Uterus (tissue), 4 donors: ENCODE data around the gene CKAP5. TPM values are rescaled to one million over a fixed set of nuclear protein-coding genes. Genes with fewer than 3 reads are reported as not detected.
"Not testable (repeated sequence)": the region's sequence is repeated elsewhere in the genome, so short reads cannot be mapped to it uniquely, and the experiment has no call there.

ENCODE experiments used
- DNase-seq, 2 donors: peaks; one replicate each; pipeline ENCODE4 v3.0.0-alpha.2; 2019 to 2020
- H3K27ac ChIP-seq, 2 donors: fragments of 200-600 bp; sonication (generic); 1 replicate in 1 of 2; 2 replicates in 1 of 2; pipeline ENCODE4 v1.5.1; 2016 to 2018
- H3K27me3 ChIP-seq, 2 donors: fragments of 200-600 bp; sonication (generic); one replicate each; pipeline ENCODE4 v1.5.1; 2018 to 2019; ENCODE audit warnings: control low read depth in 1 of 2
- H3K36me3 ChIP-seq, 2 donors: fragments of 200-600 bp; sonication (generic); one replicate each; pipeline ENCODE4 v1.5.1; 2019; ENCODE audit warnings: control low read depth in 1 of 2
- H3K4me1 ChIP-seq, 2 donors: fragments of 200-600 bp; sonication (generic); one replicate each; pipeline ENCODE4 v1.5.1; 2018 to 2019; ENCODE audit warnings: control low read depth in 1 of 2
- H3K4me3 ChIP-seq, 2 donors: fragments of 200-600 bp; sonication (generic); 1 replicate in 1 of 2; 2 replicates in 1 of 2; pipeline ENCODE4 v1.5.1; 2018 to 2019; ENCODE audit warnings: mild to moderate bottlenecking in 1 of 2
- H3K9me3 ChIP-seq, 2 donors: fragments of 200-600 bp; sonication (generic); one replicate each; pipeline ENCODE4 v1.5.1; 2019; ENCODE audit warnings: control low read depth in 1 of 2
- CTCF ChIP-seq, 4 experiments: fragments of 200-600 bp in 2 of 4; fragments of 450-650 bp in 2 of 4; sonication (generic) in 2 of 4; IDR thresholded peaks; one replicate each; pipeline ENCODE4 v1.5.1; 2016 to 2019; ENCODE audit warnings: antibody characterized with exemption in 4 of 4, mild to moderate bottlenecking in 2 of 4, moderate library complexity in 1 of 4
- POLR2A ChIP-seq, 2 donors: fragments of 450-650 bp; IDR thresholded peaks; one replicate each; pipeline ENCODE4 v1.6.1; 2016; ENCODE audit warnings: antibody characterized with exemption in 2 of 2, mild to moderate bottlenecking in 1 of 2, moderate library complexity in 1 of 2
- intact Hi-C: fragments of 100-400 bp; cut with DNase I; formaldehyde crosslinking; loops from one replicate; pipeline ENCODE4 v1.15.1; 2023; ENCODE audit warnings: low total_unique reads
- total RNA-seq, 4 donors: library from RNA; depleted of rRNA in 3 of 4; stranded (reverse); fragments of >200 nt in 3 of 4; gene quantifications; one replicate each; pipeline versions ENCODE4 v1.1.0 to v1.2.4, GENCODE V29; 2014 to 2023
- donor health status: DM: yes; HTN: yes; CAD: no.

The CKAP5 gene
- total RNA-seq, 4 donors from 2014 or later: 19.7 to 88.8 (median 44.2) TPM

GRCh38 chr11:46722566-46723358 lies 123.3 kb downstream of the CKAP5 start:
- no peak for TF ChIP-seq CTCF (IDR thresholded peaks at IDR 0.05)
- no peak overlapping the region for H3K27ac ChIP-seq

GRCh38 chr11:46721286-46721685 lies 124.8 kb downstream of the CKAP5 start:
- no peak for DNase-seq
- Histone ChIP-seq H3K36me3 (no peaks in the 10 kb centered on the region), H3K27me3 (no peaks in the 10 kb centered on the region), H3K27ac (no peak overlapping the region), H3K9me3 (no peaks in the 10 kb centered on the region), H3K4me1 (no peaks in the 10 kb centered on the region), H3K4me3 (no peak overlapping the region)
- TF ChIP-seq POLR2A (IDR thresholded peaks at IDR 0.05): no peak
- intact Hi-C loops: no loop called here

More at GRCh38 chr11:46722566-46723358, 123.3 kb downstream of the CKAP5 start:
- DNase-seq: no peak
- H3K27me3 ChIP-seq: no peaks in the 10 kb centered on the region
- no peak overlapping the region for H3K4me3 ChIP-seq
- H3K36me3 ChIP-seq: no peaks in the 10 kb centered on the region
- H3K9me3 ChIP-seq: no peaks in the 10 kb centered on the region
- H3K4me1 ChIP-seq: no peaks in the 10 kb centered on the region
- intact Hi-C loops: no loop called here

GRCh38 chr11:46719543-46720218 lies 126.4 kb downstream of the CKAP5 start:
- no peaks in the 10 kb centered on the region for H3K9me3 ChIP-seq
- H3K27ac ChIP-seq: no peak overlapping the region
- DNase-seq: no peak
- no peaks in the 10 kb centered on the region for H3K4me1 ChIP-seq
- no peaks in the 10 kb centered on the region for H3K27me3 ChIP-seq
- intact Hi-C loops: no loop called here
- no peaks in the 10 kb centered on the region for H3K36me3 ChIP-seq
- TF ChIP-seq POLR2A (IDR thresholded peaks at IDR 0.05): no peak
- TF ChIP-seq CTCF (IDR thresholded peaks at IDR 0.05): no peak
- H3K4me3 ChIP-seq: no peak overlapping the region

DNA sequence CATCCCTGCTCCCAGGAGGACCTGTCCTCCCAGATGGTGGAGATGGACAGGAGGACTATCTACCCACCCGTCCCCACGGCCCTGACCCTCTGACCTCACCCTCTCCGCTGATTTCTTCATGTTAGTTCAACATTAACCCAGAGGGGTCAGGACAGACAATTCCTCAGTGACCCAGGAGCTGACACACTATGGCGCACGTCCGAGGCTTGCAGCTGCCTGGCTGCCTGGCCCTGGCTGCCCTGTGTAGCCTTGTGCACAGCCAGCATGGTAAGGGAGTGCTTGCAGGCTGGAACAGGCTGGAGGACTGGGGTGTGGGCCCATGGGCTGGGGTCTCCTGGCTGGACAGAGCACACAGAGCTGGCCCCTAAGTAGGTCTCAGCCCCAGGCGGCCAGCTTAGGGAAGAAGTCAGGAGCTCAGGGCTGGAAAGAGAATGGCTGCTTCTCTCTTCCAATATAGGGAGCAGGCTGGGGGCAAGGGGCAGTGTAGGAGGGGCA lies 127.0 kb downstream of the CKAP5 start, which contains the start of gene F2:
TSS of gene F2 (plus strand) at position 166 of the 495 bp plus-strand sequence. CDS start at position 189, 23 bp downstream.
- no peaks in the 10 kb centered on the region for H3K27me3 ChIP-seq
- no peaks in the 10 kb centered on the region for H3K9me3 ChIP-seq
- H3K4me1 ChIP-seq: no peaks in the 10 kb centered on the region
- TF ChIP-seq POLR2A (IDR thresholded peaks at IDR 0.05): no peak
- no peak for TF ChIP-seq CTCF (IDR thresholded peaks at IDR 0.05)
- intact Hi-C loops: no loop called here
- no peaks in the 10 kb centered on the region for H3K36me3 ChIP-seq
- DNase-seq: no peak
- H3K4me3 ChIP-seq: no peak within 1 kb of the TSS
- no peak within 1 kb of the TSS for H3K27ac ChIP-seq

DNA sequence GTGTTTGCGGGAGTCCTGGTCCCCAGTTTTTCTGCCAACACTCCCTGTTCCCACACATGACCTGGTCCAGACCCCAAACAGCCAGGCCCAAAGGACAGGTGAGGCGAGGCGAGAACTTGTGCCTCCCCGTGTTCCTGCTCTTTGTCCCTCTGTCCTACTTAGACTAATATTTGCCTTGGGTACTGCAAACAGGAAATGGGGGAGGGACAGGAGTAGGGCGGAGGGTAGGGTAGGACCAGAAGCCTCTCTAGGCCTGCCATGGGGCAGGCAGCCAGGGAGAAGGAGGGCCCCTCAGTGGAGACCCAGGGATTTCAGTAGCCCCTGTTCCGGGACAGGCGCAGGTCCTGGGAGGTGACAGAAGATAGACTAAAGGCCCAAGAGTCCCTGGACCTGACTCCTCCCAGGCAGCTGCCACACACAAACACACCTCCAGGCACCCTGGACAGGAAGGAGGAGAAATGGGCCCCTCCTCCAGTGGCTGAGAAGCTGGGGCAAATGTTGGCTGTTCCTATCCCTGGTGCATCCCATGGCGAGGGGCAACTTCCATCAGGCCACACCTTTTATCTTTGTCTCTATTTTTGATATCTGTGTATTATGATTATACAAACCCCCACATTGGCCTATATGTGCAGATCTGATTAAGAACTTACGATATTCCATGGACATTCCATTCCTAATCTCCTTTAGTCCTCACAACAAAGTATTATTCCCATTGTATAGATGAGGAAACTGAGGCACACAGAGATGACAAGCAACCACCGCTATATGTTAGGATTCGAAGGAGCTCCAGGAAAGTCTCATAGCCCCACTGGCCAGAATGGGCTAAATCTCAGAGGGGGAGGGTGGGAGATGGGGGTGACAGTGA lies 127.7 kb downstream of the CKAP5 start:
- H3K27ac ChIP-seq: no peak overlapping the region
- no peaks in the 10 kb centered on the region for H3K36me3 ChIP-seq
- H3K27me3 ChIP-seq: no peaks in the 10 kb centered on the region
- H3K9me3 ChIP-seq: no peaks in the 10 kb centered on the region
- no peak overlapping the region for H3K4me3 ChIP-seq
- intact Hi-C loops: no loop called here
- DNase-seq: no peak
- TF ChIP-seq CTCF (IDR thresholded peaks at IDR 0.05) (no peak), POLR2A (IDR thresholded peaks at IDR 0.05) (no peak)
- H3K4me1 ChIP-seq: no peaks in the 10 kb centered on the region

DNA sequence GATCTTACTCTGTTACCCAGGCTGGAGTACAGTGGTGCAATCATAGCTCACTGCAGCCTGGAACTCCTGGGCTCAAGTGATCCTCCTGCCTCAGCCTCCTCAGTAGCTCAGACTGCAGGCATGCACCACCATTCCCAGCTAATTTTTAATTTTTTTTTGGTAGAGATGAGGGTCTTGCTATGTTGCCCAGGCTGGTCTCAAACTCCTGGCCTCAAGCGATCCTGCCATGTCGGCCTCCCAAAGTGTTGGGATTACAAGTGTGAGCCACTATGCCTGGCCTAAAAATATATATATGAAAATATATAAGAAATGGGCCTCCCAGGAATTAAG lies 128.3 kb downstream of the CKAP5 start:
- H3K27me3 ChIP-seq, DNase-seq, intact Hi-C loops, H3K9me3 ChIP-seq, H3K36me3 ChIP-seq, H3K4me3 ChIP-seq, H3K4me1 ChIP-seq, H3K27ac ChIP-seq: not testable (repeated sequence)
